Activated gamma-delta T cell (primary cell): ENCODE results near the gene C9.
"Not testable (repeated sequence)": the region's sequence is repeated elsewhere in the genome, so short reads cannot be mapped to it uniquely, and the experiment has no call there.

Source experiments
- DNase-seq: peaks from one replicate; lab custom pipeline; 2025; lab: John Stamatoyannopoulos, UW

C9 gene

DNA sequence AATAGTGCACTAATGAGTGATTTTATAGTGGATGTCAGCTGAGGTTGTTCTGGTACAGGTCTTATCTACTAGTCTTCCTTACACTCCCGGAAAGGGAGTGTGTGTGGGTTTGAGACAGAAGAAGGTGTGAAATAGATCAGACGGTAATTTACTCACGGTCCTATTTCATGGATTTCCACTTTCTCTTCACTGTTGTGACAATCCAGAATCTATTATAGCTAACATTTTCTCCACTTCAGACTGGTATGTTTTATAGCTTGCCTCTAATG, 7.0 kb upstream of the C9 start:
- no peak for DNase-seq

- DNase-seq, result no peak
Measured at GRCh38 chr5:39370555-39371366, 6.5 kb upstream of the C9 start.

GRCh38 chr5:39369123-39369815, 5.0 kb upstream of the C9 start:
- no peak for DNase-seq

DNA sequence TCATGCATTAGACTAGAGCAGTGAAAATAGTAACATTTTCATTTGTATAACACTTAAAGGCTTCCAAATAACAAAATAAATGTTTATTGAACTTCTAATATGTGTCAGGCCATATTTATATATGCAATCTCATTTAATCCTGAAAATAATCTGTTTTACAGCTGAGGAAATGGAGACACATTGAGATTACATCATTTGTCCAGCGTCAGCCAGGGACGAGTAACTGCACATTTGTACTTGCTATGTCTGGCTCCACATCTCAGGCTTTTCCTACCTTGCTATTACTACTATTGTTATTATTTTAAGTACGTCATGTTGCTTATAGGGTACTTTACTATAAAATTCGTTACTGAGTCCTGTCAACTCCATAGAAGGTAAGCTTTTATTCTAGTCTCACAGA, 3.8 kb upstream of the C9 start:
- DNase-seq, result no peak

- no peak for DNase-seq
Measured at GRCh38 chr5:39367711-39368110, 3.4 kb upstream of the C9 start.

DNA sequence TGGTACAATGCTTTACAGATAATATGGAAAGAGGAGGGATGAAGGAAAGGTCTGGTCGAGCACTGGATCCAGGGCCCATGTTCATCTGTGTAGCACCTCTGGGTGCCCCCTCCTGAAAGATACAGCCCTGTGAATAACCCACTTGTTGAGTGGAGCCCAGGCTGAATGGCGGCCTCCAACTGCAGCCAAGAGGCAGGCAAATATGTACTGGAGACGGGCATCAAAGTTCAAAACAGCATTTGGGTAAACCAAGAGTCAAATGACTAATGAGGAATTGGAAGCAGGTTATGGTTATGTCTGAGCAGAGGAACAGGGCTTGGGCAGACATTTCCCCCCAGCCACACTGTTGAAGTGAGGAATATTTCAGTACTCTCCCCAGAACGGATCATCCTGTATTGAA, 1.1 kb downstream of the C9 start:
- DNase-seq, result no peak

DNA sequence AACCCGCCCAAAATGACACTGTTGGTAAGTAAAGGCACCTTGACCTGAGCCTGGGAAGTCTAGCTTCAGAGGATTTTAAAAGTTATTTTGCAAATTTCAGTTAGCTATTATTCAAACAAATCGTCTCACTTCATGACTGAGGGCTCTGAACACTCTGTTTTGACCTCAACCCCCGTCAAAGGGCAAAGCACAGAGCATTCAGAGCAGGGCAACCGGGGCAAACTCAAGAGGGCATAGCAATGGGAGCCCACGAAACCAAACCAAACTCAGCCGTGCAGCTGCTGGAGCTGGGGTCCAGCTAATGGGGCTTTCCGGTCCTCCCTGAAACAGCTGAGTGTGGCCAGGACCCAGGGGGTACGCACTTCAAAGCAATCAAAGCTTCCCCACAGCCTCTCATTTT, 1.6 kb downstream of the C9 start:
- no peak for DNase-seq

DNA sequence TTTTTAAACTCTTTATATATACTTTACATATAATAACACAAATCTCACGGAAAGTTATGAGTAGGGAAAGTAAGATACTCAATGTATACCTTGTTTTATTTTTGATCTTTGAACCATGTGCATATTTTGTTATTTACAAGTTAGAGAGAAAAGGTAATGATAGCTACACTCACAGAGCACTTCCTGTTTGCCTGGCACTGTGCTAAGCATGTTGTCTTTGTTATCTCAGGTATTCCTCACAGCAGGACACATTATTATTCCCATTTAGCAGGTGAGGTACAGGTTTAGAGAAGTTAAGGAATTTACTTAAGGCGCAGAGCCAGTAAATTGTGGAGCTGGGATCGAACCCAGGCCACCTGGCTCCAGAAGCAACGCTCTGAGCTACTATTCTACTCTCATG, 3.0 kb downstream of the C9 start:
- DNase-seq, result no peak

DNA sequence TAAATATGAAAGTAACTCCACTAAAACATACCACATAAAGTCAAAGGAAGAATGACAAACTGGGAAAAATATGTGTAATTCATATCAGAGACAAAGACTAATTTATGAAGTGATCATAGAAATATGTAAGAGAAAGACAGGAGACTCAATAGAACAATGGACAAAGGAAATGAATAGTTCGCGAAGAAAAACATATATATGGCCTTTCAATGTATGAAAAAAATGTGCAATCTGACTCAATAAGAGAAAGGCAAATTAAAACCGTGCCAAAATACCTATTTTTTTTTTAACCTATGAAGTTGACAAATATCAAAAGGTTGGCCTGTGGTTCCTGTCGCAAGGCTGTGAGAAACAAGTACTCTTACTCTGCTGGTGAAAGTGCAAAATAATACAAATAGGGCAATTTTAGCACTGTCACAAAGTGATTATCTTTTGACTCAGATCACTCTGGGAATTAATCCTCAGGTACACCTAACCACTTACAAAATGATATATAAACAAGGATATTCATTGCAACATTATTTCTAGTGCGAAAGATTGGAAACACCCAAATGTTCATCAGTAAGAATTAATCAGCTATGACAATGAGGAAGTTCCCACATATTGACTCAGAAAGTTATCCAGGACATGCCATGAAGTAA, 3.7 kb downstream of the C9 start:
- DNase-seq, result no peak

GRCh38 chr5:39356263-39356662, 8.0 kb downstream of the C9 start:
- no peak for DNase-seq

GRCh38 chr5:39355324-39355723, 9.0 kb downstream of the C9 start:
- no peak for DNase-seq

DNA sequence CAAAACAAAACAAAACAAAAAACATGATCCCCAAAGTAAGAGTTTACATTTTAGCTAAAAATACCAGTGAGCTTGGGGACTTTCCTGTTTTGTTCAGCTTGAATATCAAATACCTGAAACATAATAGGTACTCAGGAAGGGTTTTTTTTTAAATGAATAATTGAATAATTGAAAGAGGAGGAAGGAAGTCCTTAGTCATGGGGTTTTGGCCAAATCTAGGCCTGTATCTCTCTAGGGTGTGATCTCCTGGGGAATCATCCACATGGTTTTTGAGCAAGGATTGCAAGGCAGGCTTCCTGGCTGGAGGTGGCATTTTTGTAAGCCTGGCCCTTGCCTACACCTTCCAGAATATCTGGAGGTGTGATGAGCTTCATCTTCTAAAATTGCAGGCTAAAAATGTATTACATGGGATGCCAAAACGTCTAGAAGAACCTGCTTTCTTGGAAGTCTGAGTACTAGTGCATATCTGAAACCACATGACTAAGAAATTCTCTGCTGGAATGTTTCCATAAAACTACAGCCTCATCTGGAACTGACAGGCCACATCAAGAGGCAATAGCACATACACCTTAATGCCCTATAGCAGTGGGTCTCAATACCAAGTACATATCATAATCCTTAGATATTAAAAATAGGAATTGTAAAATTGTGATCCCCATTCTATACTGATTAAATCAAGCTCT, 10.4 kb downstream of the C9 start:
- DNase-seq, result no peak

DNA sequence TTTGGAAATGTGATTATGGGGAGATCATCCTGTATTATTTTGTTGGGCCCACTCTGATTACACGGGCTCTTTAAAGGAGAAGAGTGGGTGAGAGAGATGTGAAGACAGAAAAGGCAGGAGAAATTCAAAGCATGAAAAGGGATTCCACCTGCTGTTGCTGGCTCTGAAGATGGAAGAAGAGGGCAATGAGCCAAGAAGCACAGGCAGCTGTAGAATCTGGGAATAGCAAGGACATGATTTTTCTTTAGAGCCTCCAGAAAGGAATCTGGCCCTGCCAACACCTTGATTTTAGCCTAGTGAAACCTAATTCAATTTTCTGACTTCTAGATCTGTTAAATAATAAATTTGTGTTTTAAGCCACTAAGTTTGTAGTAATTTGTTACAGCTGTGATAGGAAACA, 11.3 kb downstream of the C9 start:
- no peak for DNase-seq

- DNase-seq, result no peak
Measured at GRCh38 chr5:39352170-39352569, 12.1 kb downstream of the C9 start.

GRCh38 chr5:39349484-39349883, 14.8 kb downstream of the C9 start:
- DNase-seq, result no peak

DNA sequence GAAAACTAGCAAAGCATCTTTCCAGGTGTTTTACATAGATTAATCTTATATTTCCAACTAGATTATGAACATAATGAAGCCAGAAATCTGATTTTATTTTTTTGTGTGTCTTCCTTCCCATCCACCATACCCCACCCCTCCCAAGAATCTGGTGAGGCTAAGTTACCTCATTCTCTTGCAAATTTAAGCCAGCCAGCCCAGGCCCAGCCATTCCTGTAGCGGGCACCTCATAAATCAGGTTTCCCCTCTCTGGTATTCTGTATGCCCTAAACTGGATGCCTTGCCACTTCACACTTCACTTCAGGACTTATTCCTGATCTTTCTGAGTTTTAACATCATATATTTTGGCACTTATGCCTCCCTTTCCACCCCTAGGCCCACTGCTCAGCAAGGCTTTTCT, 21.8 kb downstream of the C9 start:
- DNase-seq, result no peak

DNA sequence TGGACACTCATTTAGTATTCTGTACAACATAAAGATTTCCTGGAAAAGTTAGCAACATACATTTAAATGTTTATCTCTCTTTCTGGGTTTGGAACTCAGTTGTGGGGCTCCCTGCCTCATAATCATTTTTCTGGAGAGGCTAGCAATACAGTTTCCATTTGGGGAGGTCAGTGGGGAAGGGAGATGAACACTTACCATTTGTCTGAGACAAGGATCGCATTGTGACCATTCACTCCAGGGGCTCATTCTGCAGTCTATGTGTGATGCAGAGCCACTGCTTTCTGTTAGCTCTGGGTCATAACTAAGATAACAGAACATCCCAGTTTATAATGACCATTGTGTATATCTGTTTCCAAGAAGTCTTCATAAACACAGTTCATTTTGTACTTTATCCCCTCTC, 22.4 kb downstream of the C9 start:
- DNase-seq, result no peak

- DNase-seq, result no peak
Measured at GRCh38 chr5:39340506-39340905, 23.8 kb downstream of the C9 start.

DNA sequence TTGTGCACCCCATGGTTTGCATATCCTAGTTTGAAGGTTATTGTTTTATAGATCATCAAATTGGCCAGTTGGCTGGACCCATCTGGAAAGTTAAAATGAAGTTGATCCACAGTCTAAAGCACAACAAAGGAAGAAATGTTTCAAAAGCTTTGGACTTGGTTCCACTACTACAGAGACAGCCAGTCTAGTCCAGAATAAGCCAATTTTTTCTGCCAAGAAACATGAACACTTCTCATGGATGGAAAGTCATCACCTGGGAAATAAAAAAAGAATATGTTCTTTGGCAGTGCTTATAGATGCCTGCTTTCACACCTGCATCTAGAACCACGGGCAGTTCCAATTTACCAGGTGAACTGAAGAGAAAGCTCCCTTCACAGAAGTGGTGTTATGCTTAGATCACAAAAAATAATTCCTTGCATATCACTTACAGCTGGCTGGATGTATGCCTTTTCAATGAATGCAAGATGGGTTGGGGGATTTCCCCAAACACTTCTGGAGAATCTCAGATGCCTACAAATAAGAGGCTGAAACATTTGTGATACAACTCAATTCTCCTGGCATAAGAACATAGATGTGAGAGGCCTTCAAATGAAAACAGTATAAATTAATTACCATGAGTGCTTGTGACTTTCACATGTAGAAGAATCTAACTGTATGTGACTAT, 26.9 kb downstream of the C9 start:
- no peak for DNase-seq

- DNase-seq, result not testable (repeated sequence)
Measured at GRCh38 chr5:39334296-39334695, 30.0 kb downstream of the C9 start.

DNA sequence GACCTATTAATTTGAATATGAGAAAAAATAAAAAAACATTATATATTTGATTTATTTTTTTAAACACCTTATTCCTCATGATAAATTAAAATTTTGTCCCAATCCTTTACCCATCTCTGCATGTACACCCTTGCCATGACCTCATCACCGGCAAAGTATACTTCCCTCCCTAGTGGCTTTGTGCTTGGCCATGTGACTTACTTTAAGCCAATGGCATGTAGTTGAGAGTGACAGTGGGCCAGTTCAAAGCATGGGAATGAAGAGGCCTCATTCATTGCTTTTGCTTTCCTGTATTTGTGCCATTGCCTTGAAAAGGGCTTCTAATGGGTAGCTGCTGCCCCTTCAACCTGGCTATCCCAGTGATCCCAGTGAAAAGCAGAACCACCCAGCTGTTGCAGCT, 31.2 kb downstream of the C9 start:
- no peak for DNase-seq

DNA sequence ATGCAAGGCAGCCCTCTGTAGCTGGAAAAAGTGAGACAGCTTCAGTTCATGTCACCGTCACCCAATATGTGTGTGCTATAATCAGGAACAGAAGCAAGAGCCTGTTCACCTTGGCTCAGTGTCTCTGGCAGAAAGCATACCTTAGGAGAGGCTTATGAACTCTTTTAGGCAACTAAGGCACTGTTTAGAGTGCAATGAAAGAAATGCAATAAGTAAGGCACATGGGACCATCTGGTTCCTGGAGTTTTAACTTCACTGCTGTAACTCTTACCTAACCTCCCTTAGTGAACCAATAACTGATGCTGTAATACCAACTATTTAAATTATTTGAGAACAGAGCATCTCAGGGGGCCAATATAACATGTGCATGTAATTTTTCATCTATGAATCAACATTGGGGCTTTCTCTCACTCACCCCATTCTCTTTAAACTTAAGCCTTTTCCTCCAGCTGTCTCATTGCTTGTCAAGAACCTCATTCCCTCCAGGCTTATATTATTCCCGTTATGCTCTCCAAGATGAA, 32.4 kb downstream of the C9 start:
- DNase-seq, result no peak
